T-helper 1 cell treated with Interleukin-12 subunit alpha and Interleukin-12 subunit beta and Interleukin-4 antibody, amounts not matched to agents 30 ng/mL and 1 ng/mL, for 36 hours (primary cell): ENCODE measurements around the gene RAB20. TPM values are rescaled to one million over a fixed set of nuclear protein-coding genes. Genes with fewer than 3 reads are reported as not detected.

Experiments
- intact Hi-C: fragments of 100-400 bp; cut with micrococcal nuclease; formaldehyde crosslinking; loops from one replicate; pipeline ENCODE4 v1.15.1; 2024
- total RNA-seq: library from RNA; stranded (reverse); gene quantifications from 2 replicates; pipeline ENCODE4 v1.2.3, GENCODE V29; 2022

Gene RAB20
- total RNA-seq, 1 donor from 2014 or later = 2.0 TPM

GRCh38 chr13:110576070-110576394 is 14.5 kb upstream of the RAB20 start:
- intact Hi-C loops = no loop called here

- intact Hi-C loops = no loop called here
Observed at GRCh38 chr13:110575322-110576069, 14.0 kb upstream of the RAB20 start.

- intact Hi-C loops = no loop called here
Observed at GRCh38 chr13:110574161-110574560, 12.6 kb upstream of the RAB20 start.

- intact Hi-C loops = no loop called here
Observed at GRCh38 chr13:110572778-110573118, 11.2 kb upstream of the RAB20 start.

GRCh38 chr13:110571896-110572777 is 10.6 kb upstream of the RAB20 start:
- intact Hi-C loops = no loop called here

- intact Hi-C loops = no loop called here
Observed at GRCh38 chr13:110570886-110571285, 9.4 kb upstream of the RAB20 start.

- intact Hi-C loops = loop anchor here (10.0 kb wide), 1 partner anchor 115 kb away; no protein-coding TSS in a partner anchor
Observed at GRCh38 chr13:110569962-110570361, 8.4 kb upstream of the RAB20 start.

GRCh38 chr13:110568612-110569011 is 7.1 kb upstream of the RAB20 start:
- intact Hi-C loops = loop anchor here (10.0 kb wide), 1 partner anchor 114 kb away; no protein-coding TSS in a partner anchor

- intact Hi-C loops = loop anchor here (10.0 kb wide), 1 partner anchor 111 kb away; no protein-coding TSS in a partner anchor
Observed at GRCh38 chr13:110566171-110566570, 4.6 kb upstream of the RAB20 start.

- intact Hi-C loops = loop anchor here (10.0 kb wide), 1 partner anchor 110 kb away; no protein-coding TSS in a partner anchor
Observed at GRCh38 chr13:110565296-110565695, 3.8 kb upstream of the RAB20 start.

GRCh38 chr13:110564472-110564985 is 3.0 kb upstream of the RAB20 start:
- intact Hi-C loops = loop anchor here (10.0 kb wide), 1 partner anchor 110 kb away; no protein-coding TSS in a partner anchor

GRCh38 chr13:110563463-110563774 is 1.9 kb upstream of the RAB20 start:
- intact Hi-C loops = loop anchor here (10.0 kb wide), 1 partner anchor 109 kb away; no protein-coding TSS in a partner anchor

- intact Hi-C loops = loop anchor here (1.0 to 10.0 kb wide), 4 partner anchors 53 to 352 kb away; partner anchors contain the start of genes ANKRD10 and CARS2
Observed at GRCh38 chr13:110562696-110563462, 1.4 kb upstream of the RAB20 start.

GRCh38 chr13:110562036-110562597 is 595 bp upstream of the RAB20 start:
- intact Hi-C loops = loop anchor here (1.0 to 10.0 kb wide), 4 partner anchors 54 to 353 kb away; partner anchors contain the start of genes ANKRD10 and CARS2

- intact Hi-C loops = loop anchor here (1.0 to 10.0 kb wide), 2 partner anchors 106 to 155 kb away; no protein-coding TSS in a partner anchor
Observed at GRCh38 chr13:110560601-110561343, 750 bp downstream of the RAB20 start.

GRCh38 chr13:110559986-110560385 is 1.5 kb downstream of the RAB20 start:
- intact Hi-C loops = loop anchor here (10.0 kb wide), 1 partner anchor 105 kb away; no protein-coding TSS in a partner anchor

GRCh38 chr13:110559429-110559943 is 2.0 kb downstream of the RAB20 start:
- intact Hi-C loops = no loop called here

GRCh38 chr13:110557610-110558305 is 3.8 kb downstream of the RAB20 start:
- intact Hi-C loops = no loop called here

- intact Hi-C loops = no loop called here
Observed at GRCh38 chr13:110557082-110557481, 4.4 kb downstream of the RAB20 start.
